HG03159 (cell line): ENCODE measurements around the gene FOXD2.

Source experiments
- ATAC-seq: cut with Tn5 transposase; IDR thresholded peaks from one replicate; pipeline ENCODE4 v1.9.1; 2021; ENCODE audit warnings: mild to moderate bottlenecking, moderate library complexity; ENCODE audit not compliant: unreplicated experiment

The FOXD2 gene

GRCh38 chr1:47459253-47459788, 21.5 kb downstream of the FOXD2 start:
- no peak for ATAC-seq

- ATAC-seq = no peak
These were observed 22.2 kb downstream of the FOXD2 start for GRCh38 chr1:47460040-47460439.

GRCh38 chr1:47460456-47460855, 22.6 kb downstream of the FOXD2 start:
- no peak for ATAC-seq

GRCh38 chr1:47465605-47466004, 27.8 kb downstream of the FOXD2 start:
- ATAC-seq = no peak

- ATAC-seq = no peak
These were observed 31.0 kb downstream of the FOXD2 start for GRCh38 chr1:47468709-47469389.

GRCh38 chr1:47469390-47469759, 31.5 kb downstream of the FOXD2 start:
- ATAC-seq = no peak

- ATAC-seq = no peak
These were observed 32.1 kb downstream of the FOXD2 start for GRCh38 chr1:47469910-47470309.

GRCh38 chr1:47471163-47471562, 33.3 kb downstream of the FOXD2 start:
- ATAC-seq = no peak

- ATAC-seq = no peak
These were observed 36.7 kb downstream of the FOXD2 start for GRCh38 chr1:47474278-47475193.

GRCh38 chr1:47477595-47478080, 39.8 kb downstream of the FOXD2 start:
- ATAC-seq = no peak

GRCh38 chr1:47478090-47478489, 40.2 kb downstream of the FOXD2 start:
- no peak for ATAC-seq

GRCh38 chr1:47479664-47480063, 41.8 kb downstream of the FOXD2 start:
- no peak for ATAC-seq

- ATAC-seq = no peak
These were observed 44.1 kb downstream of the FOXD2 start for GRCh38 chr1:47481936-47482335.

- ATAC-seq = no peak
These were observed 44.9 kb downstream of the FOXD2 start for GRCh38 chr1:47482786-47483185.

- no peak for ATAC-seq
These were observed 45.8 kb downstream of the FOXD2 start for GRCh38 chr1:47483651-47484050.

GRCh38 chr1:47485817-47486216, 48.0 kb downstream of the FOXD2 start:
- no peak for ATAC-seq

- no peak for ATAC-seq
These were observed 49.5 kb downstream of the FOXD2 start for GRCh38 chr1:47487332-47487731.

- ATAC-seq = no peak
These were observed 50.1 kb downstream of the FOXD2 start for GRCh38 chr1:47487850-47488450.
